Upper lobe of left lung (tissue), 6 donors: ENCODE data around the gene GATA3. TPM values are rescaled to one million over a fixed set of nuclear protein-coding genes. Genes with fewer than 3 reads are reported as not detected.
A peak's percentile ranks its signal among the peaks of the same experiment; 100 is the strongest.

Experiments
- ATAC-seq, 2 donors: fragments of 200-7000 bp; cut with Tn5 transposase; one replicate each; pipeline ENCODE4 v1.9.1; 2022; ENCODE audit warnings: mild to moderate bottlenecking in 2 of 2, moderate library complexity in 2 of 2; ENCODE audit not compliant: low FRiP score in 2 of 2
- DNase-seq, 2 donors: peaks; one replicate each; pipeline ENCODE4 v3.0.0-alpha.2; 2019 to 2020
- H3K27ac ChIP-seq, 4 donors: fragments of 200-600 bp; sonication (generic); one replicate each; pipeline ENCODE4 v1.5.1; 2016 to 2019
- H3K27me3 ChIP-seq, 4 donors: fragments of 200-600 bp; sonication (generic); one replicate each; pipeline ENCODE4 v1.5.1; 2017 to 2019
- H3K36me3 ChIP-seq, 4 donors: fragments of 200-600 bp; sonication (generic); one replicate each; pipeline ENCODE4 v1.5.1; 2016 to 2019
- H3K4me1 ChIP-seq, 4 donors: fragments of 200-600 bp; sonication (generic); one replicate each; pipeline ENCODE4 v1.5.1; 2018 to 2019
- H3K4me3 ChIP-seq, 4 donors: fragments of 200-600 bp; sonication (generic); one replicate each; pipeline ENCODE4 v1.5.1; 2017 to 2019; ENCODE audit warnings: mild to moderate bottlenecking in 2 of 4, moderate library complexity in 1 of 4
- H3K9me3 ChIP-seq, 4 donors: fragments of 200-600 bp; sonication (generic); one replicate each; pipeline ENCODE4 v1.5.1; 2018 to 2019
- EP300 ChIP-seq, 4 donors: sonication (generic); formaldehyde crosslinking; IDR thresholded peaks; one replicate each; pipeline ENCODE4 v1.5.1; 2017; ENCODE audit warnings: antibody characterized with exemption in 4 of 4, control low read depth in 2 of 4
- POLR2A ChIP-seq, 4 donors: fragments of 450-650 bp; IDR thresholded peaks; one replicate each; pipeline ENCODE4 v1.5.1; 2016 to 2017; ENCODE audit warnings: antibody characterized with exemption in 4 of 4, mild to moderate bottlenecking in 2 of 4
- POLR2AphosphoS5 ChIP-seq, 2 donors: sonication (generic); formaldehyde crosslinking; IDR thresholded peaks; one replicate each; pipeline ENCODE4 v1.5.1; 2017; ENCODE audit warnings: antibody characterized with exemption in 2 of 2
- WGBS, 2 donors: methylation state at CpG; one replicate each; pipeline ENCODE4 v1.1.5; 2017 to 2018; 5-methylcytosine and 5-hydroxymethylcytosine counted together
- total RNA-seq, 6 donors: library from RNA; depleted of rRNA in 4 of 6; stranded (reverse); fragments of >200 nt in 4 of 6; gene quantifications; one replicate each; pipeline versions ENCODE4 v1.1.0 to v1.2.1, GENCODE V29; 2016 to 2021
- TF ChIP-seq, protein P1 (sequence below), 6 experiments: fragments of 450-650 bp in 4 of 6; fragments of 200-600 bp in 2 of 6; sonication (generic) in 2 of 6; IDR thresholded peaks; one replicate each; pipeline ENCODE4 v1.5.1; 2016 to 2019; ENCODE audit warnings: antibody characterized with exemption in 6 of 6
- donor health status: DM: no; HTN: no; CAD: no; lungs with moderate emphysema.
- donor health status: DM: no; HTN: yes; CAD: no; lungs with severe emphysema.

The GATA3 gene
- total RNA-seq, 6 donors from 2014 or later, result 0.22 to 6.3 (median 2.7) TPM

DNA sequence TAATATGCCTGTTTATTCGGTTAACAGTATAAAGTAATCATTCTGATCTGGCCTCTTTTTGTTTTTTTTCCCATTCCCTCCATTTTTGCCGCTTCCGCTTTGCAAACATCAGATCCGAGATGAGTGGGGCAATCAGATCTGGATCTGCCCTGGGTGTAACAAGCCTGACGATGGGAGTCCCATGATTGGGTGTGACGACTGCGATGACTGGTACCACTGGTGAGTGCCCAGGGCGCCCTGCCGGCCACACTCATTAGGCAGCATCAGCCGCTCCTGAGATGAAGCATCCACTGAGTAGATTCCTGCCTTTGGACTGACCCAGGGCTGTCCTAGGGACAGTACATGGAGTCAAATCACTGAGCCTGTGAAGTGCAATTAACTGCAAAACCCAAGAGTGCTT, 40.9 kb upstream of the GATA3 start:
- ATAC-seq, result no peak
- Histone ChIP-seq H3K4me1 (no peaks in the 10 kb centered on the region), H3K36me3 (peaks cover 0 to 52% (median 23%) of the 10 kb centered on the region in 4 donors), H3K9me3 (no peaks in the 10 kb centered on the region), H3K27ac (no peak overlapping the region), H3K27me3 (no peaks in the 10 kb centered on the region), H3K4me3 (no peak overlapping the region)
- no peak for TF ChIP-seq EP300 (IDR thresholded peaks at IDR 0.05)
- TF ChIP-seq POLR2A (IDR thresholded peaks at IDR 0.05), result no peak
- no peak for TF ChIP-seq POLR2AphosphoS5 (IDR thresholded peaks at IDR 0.05)
- TF ChIP-seq, protein P1, sequence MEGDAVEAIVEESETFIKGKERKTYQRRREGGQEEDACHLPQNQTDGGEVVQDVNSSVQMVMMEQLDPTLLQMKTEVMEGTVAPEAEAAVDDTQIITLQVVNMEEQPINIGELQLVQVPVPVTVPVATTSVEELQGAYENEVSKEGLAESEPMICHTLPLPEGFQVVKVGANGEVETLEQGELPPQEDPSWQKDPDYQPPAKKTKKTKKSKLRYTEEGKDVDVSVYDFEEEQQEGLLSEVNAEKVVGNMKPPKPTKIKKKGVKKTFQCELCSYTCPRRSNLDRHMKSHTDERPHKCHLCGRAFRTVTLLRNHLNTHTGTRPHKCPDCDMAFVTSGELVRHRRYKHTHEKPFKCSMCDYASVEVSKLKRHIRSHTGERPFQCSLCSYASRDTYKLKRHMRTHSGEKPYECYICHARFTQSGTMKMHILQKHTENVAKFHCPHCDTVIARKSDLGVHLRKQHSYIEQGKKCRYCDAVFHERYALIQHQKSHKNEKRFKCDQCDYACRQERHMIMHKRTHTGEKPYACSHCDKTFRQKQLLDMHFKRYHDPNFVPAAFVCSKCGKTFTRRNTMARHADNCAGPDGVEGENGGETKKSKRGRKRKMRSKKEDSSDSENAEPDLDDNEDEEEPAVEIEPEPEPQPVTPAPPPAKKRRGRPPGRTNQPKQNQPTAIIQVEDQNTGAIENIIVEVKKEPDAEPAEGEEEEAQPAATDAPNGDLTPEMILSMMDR (IDR thresholded peaks at IDR 0.05), result no peak
- DNase-seq, result peak in 1 of 2 donors; percentile 30
- 95 to 96% methylated on average over 9 to 10 of the region's 10 CpGs for WGBS, 2 donors

DNA sequence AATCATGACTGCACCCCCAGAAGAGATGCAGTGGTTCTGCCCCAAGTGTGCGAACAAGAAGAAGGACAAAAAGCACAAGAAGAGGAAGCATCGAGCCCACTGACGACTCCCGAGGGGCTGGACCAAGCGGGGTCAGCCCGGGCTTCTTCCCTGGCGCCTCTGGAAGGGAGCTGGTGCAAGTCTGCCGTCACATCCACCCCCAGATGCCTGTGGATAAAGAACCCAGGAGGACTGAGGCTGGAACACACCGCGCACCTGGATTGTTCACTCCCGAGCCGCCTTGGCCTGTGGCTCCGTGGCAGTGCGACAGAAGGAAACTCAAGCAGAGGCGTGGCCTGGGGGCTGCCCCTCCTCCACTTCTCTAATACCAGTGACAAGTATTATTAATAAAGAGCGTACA, 39.8 kb upstream of the GATA3 start:
- no peak for ATAC-seq

DNA sequence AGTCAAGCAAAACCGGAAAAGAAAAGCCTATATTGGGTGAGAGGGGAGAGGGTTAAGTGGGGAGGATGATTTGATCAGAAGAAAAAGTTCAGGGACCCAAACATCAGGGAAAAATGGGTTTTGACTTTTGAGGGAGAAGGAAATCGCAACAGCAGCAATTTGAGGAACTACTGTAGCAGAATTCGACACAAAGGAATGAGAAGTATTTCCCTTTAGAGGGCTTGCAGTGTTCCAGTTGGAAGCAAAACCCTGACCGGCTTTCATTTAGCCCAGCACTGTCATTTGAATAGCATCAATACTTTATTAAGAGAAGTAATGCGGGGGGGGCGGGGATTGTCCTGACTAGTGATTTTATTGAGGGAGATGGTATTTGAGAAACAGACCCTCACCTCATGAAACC, 37.2 kb upstream of the GATA3 start:
- Histone ChIP-seq H3K27ac (no peak overlapping the region), H3K9me3 (no peaks in the 10 kb centered on the region), H3K4me1 (no peaks in the 10 kb centered on the region), H3K4me3 (no peak overlapping the region), H3K36me3 (peaks cover 0 to 26% (median 11%) of the 10 kb centered on the region in 4 donors), H3K27me3 (no peaks in the 10 kb centered on the region)
- ATAC-seq (no peak), DNase-seq (no peak)
- 62 to 68% methylated on average over 6 of the region's 6 CpGs for WGBS, 2 donors
- TF ChIP-seq EP300 (IDR thresholded peaks at IDR 0.05) (no peak), POLR2AphosphoS5 (IDR thresholded peaks at IDR 0.05) (no peak), POLR2A (IDR thresholded peaks at IDR 0.05) (no peak)
- TF ChIP-seq, protein P1 (IDR thresholded peaks at IDR 0.05), result no peak

More for the DNA sequence above, 39.8 kb upstream of the GATA3 start:
- peak in 1 of 2 donors; percentile 51 for DNase-seq
- TF ChIP-seq, protein P1 (IDR thresholded peaks at IDR 0.05), result no peak
- TF ChIP-seq POLR2A (IDR thresholded peaks at IDR 0.05) (no peak), POLR2AphosphoS5 (IDR thresholded peaks at IDR 0.05) (no peak), EP300 (IDR thresholded peaks at IDR 0.05) (no peak)
- H3K4me3 ChIP-seq, result no peak overlapping the region
- H3K27ac ChIP-seq, result no peak overlapping the region
- WGBS, 2 donors, result 91 to 94% methylated on average over 13 to 16 of the region's 16 CpGs
- H3K9me3 ChIP-seq, result no peaks in the 10 kb centered on the region
- H3K4me1 ChIP-seq, result no peaks in the 10 kb centered on the region
- H3K27me3 ChIP-seq, result no peaks in the 10 kb centered on the region
- H3K36me3 ChIP-seq, result peaks cover 0 to 46% (median 18%) of the 10 kb centered on the region in 4 donors

DNA sequence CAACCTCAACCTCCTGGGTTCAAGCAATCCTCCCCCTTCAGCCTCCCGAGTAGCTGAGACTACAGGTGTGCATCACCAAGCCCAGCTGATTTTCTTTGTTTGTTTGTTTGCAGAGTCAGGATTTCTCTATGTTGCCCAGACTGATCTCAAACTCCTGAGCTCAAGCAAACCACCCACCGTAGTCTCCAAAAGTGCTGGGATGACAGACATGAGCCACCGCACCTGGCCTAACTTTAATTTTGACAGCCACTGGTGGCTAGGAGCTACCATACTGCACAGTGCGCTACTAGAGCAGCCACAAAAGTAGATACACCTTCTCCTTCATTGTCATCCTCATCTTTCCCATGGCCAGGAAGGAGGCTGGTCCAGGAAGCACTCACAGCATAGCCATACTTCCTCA, 31.2 kb upstream of the GATA3 start:
- H3K4me3 ChIP-seq, result no peak overlapping the region
- no peaks in the 10 kb centered on the region for H3K9me3 ChIP-seq
- no peak overlapping the region for H3K27ac ChIP-seq
- H3K4me1 ChIP-seq, result peaks cover 0 to 6% (median 0%) of the 10 kb centered on the region in 4 donors
- no peak for DNase-seq
- H3K36me3 ChIP-seq, result no peaks in the 10 kb centered on the region
- no peak for ATAC-seq
- TF ChIP-seq EP300 (IDR thresholded peaks at IDR 0.05) (no peak), POLR2AphosphoS5 (IDR thresholded peaks at IDR 0.05) (no peak), POLR2A (IDR thresholded peaks at IDR 0.05) (no peak)
- TF ChIP-seq, protein P1 (IDR thresholded peaks at IDR 0.05), result no peak
- H3K27me3 ChIP-seq, result peaks cover 0 to 3% (median 0%) of the 10 kb centered on the region in 4 donors
- WGBS, 2 donors, result 80 to 93% methylated on average over 4 of the region's 4 CpGs

DNA sequence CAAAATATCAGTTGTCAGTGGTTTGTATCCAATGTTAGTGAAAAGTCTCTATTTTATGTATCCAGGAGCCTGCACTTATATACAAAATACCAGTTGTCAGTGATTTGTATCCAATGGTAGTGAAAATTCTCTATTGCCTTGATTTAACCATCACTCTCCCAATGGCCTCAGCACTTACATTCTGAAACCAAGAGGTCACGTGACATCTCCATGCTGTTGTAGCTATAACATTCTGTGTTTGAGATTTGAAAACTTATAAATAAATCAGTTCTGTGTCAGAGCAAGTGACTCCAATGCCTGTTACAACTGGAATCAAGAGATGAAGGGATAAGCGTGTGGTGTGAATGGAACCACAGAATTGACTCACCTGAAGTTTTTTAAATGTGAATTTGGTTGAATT, 30.6 kb upstream of the GATA3 start:
- Histone ChIP-seq H3K36me3 (no peaks in the 10 kb centered on the region), H3K27me3 (peaks cover 0 to 3% (median 0%) of the 10 kb centered on the region in 4 donors), H3K27ac (no peak overlapping the region), H3K4me1 (peaks cover 0 to 6% (median 0%) of the 10 kb centered on the region in 4 donors), H3K9me3 (no peaks in the 10 kb centered on the region), H3K4me3 (no peak overlapping the region)
- DNase-seq, result no peak
- ATAC-seq, result no peak
- WGBS, 2 donors, result 86 to 93% methylated on average over 2 of the region's 2 CpGs
- TF ChIP-seq POLR2AphosphoS5 (IDR thresholded peaks at IDR 0.05), result no peak
- TF ChIP-seq, protein P1 (IDR thresholded peaks at IDR 0.05), result no peak
- no peak for TF ChIP-seq EP300 (IDR thresholded peaks at IDR 0.05)
- no peak for TF ChIP-seq POLR2A (IDR thresholded peaks at IDR 0.05)
